Uterus (tissue), 2 donors: ENCODE data around the gene KCNH2.

ENCODE experiments used
- CTCF ChIP-seq, 4 experiments: fragments of 200-600 bp in 2 of 4; fragments of 450-650 bp in 2 of 4; sonication (generic) in 2 of 4; IDR thresholded peaks; one replicate each; pipeline ENCODE4 v1.5.1; 2016 to 2019; ENCODE audit warnings: antibody characterized with exemption in 4 of 4, mild to moderate bottlenecking in 2 of 4, moderate library complexity in 1 of 4
- POLR2A ChIP-seq, 2 donors: fragments of 450-650 bp; IDR thresholded peaks; one replicate each; pipeline ENCODE4 v1.6.1; 2016; ENCODE audit warnings: antibody characterized with exemption in 2 of 2, mild to moderate bottlenecking in 1 of 2, moderate library complexity in 1 of 2

- TF ChIP-seq CTCF (IDR thresholded peaks at IDR 0.05): no peak
- TF ChIP-seq POLR2A (IDR thresholded peaks at IDR 0.05): no peak
Observed at GRCh38 chr7:150944066-150945042, 33.8 kb downstream of the KCNH2 start.
